ENCODE data around the gene LPP.
A peak's percentile ranks its signal among the peaks of the same experiment; 100 is the strongest.

The LPP gene

DNA sequence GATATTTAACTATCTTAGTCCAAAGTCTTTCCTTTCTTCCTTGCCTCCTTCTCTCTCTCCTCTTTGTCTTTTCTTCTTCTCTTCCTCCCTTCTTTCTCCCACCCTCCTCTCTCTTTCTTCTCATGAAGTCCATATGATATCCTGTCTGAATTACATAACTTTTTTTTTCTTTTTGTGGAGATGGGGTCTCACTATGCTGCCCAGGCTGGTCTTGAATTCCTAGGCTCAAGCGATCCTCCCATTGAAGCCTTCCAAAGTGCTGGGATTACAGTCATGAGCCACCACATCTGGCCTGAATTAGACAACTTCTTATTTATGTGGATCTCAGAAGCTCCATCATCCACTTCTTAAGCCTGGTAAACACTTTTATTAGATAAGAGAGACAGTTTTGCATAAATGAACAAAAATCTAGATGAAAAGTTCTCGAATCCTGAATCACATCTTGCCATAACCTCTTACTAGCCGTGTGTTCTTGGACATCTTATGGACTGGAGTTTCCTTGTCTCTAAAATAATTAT is 206.5 kb downstream of the LPP start:
- DNase-seq (ENCODE audit: low spot score) = no peak

DNA sequence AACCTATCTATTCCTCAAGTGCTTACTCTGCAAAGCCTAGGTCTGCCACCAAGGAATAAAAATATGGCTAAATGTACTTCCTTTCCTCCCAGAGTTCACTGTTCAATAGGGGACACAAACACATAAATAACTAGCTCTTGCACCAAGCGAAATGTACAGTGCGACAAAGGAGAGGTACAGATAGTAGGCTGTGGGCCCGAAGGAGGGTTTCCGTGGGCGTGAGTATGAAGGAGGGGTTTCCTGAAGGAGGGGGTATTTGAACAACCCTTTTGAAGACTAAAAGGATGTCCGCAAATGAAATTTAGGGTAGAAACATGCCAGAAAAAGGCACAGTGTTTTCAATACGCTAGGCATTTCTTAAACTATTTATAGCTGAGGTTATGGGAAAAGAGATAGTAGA is 207.9 kb downstream of the LPP start:
- DNase-seq (ENCODE audit: low spot score) = no peak

DNA sequence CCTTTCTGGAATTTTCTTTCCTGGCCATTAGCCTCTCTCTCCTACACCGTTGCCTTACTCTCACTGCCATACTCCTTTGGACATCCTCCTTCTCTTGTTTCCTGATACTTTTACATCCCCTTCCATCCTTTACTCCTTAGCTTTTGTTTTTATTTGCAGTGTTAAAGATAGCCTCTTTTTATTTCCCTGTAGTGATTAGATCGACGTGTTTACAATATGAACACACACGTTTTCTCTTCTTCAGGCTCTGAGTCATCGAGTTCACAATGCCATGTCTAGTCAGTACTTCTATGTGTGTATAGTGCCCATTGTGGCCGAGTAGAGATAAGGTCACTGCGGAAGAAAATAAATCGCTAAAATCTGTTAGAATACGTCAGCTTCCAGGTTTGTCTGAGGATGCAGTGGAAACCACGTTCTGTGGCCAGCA is 208.5 kb downstream of the LPP start:
- peak; percentile 38 for DNase-seq (ENCODE audit: low spot score)

DNA sequence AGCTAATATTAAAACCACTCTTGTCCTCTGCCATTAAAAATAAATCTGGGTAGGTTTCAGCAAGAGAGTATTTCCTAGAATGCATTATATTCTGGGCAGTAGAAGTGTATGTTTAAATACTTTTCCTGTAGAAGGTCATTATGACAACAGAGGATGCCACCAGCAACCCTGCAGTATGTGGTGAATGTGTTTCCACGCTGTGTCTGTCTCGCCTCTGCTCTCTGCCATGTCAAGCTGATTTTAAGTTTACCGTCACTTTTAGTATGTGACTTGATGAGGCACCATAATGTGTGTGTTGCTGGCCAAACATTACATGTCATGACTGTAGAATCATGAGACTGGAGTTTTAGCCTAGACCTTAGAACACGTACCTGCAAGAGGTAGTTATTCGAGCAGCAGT is 211.2 kb downstream of the LPP start:
- DNase-seq (ENCODE audit: low spot score) = no peak

DNA sequence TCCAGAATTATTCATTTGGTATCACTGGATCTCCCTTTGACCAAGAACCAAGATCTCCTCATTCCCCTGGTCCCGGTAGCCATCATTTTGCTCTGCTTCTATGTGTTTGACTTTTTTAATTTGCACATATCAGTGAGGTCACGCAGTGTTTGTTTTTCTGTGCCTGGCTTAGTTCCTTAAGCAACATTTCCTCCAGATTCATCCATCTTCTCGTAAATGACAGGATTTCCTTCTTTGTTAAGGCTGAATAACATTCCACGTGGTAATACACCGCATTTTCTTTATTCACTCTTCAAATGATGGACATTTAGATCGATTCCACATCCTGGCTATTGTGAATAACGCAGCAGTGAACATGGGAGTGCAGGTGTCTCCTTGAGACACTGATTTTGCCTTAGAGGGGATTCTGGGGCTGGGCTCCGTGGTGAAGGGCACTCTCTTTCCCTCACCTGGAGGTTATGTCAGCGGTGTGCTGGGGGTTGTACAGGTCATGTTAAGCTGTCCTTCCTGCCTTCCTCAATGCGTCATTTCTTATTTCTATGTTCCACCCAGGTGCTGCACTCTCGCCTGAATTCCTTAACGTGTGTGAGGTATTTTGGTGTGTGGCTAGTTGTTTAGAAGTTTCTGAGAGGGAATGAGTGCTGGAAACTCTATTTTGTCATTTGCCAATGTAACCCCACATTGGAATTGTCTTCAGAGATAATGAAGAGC is 212.2 kb downstream of the LPP start:
- no peak for DNase-seq (ENCODE audit: low spot score)

DNA sequence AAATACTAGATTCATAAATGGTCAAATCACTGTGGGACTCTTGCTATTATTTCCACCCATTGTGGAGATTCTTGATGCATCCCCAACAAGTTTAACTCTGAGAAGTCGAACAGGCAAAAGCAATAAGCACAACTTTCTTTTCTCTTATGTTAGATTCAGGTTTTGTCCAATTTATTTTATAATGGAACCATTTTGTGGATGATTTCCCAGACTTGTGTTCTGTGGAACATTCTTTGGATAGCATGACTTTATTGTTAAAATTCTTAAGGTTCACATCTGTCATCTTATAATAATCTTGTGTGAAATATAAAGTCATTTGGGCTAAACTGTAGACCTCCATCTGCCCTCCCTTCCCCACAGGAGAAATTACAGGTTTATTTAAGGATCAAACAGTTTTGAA is 213.7 kb downstream of the LPP start:
- no peak for DNase-seq (ENCODE audit: low spot score)

DNA sequence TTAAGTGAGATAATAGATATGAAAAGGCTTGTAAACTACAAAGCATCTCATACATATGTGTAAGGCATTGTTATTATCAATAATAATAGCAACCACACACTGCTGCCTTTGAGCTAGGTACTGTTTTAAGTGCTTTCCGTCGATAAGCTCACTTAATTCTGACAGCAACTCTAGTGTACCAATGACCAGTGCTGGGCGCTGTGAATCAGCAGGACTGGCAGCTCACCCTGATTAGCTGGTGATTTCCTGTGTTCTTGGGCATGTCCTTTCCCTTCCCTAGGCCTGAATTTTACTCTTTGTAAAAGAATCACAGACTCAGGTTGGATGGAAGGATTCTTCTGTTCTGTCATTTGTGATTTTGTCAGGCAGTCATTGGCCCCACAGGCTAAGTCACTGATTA is 215.6 kb downstream of the LPP start:
- DNase-seq (ENCODE audit: low spot score) = no peak

DNA sequence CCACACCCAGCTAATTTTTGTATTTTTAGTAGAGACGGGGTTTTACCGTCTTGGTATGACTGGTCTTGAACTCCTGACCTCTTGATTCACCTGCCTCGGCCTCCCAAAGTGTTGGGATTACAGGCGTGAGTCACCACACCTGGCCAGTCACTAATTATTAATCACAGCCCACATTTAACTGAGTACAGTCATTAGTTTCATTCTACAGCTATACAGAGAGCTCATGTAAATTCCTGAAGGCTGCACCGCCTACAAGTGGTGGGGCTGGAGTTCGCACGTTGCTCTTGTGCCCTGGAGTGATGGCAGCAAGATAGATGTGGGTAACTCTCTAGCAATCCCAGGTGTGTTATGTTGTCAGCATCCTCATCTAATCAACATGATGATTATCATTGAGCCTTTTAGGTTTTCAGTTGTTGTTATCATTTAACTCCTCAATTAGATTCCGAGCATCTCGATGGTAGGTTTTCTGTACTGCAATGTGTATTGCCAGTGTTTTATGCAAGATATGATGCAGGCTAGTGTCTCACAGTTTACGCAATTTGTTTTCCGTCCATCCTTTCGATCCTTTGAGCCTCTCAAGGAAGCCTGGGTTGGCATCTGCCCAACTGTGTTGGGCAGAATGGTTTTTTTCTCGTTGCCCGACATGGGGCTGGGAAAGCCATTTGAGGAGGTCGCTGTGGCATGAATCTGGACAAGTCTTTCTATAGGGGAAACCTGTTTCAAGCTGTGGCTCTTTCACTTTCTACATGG is 216.3 kb downstream of the LPP start:
- no peak for DNase-seq (ENCODE audit: low spot score)

DNA sequence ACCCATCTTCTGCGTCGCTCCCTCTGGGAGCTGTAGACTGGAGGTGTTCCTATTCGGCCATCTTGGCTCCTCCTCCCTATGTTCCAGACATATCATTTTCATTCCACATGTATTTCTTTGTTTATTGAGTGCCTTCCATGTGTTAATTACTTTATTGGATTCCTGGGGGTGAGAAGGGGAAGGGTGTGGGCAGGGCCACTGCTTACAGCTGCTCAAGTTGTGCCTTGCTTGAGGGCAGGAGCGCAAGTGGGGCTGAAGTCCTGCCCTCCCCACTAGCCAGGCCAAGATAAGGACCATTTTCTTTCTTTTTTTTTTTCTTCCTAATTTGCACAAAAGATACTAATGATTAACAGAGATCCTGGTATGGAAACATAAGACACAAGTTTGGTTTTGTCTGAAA is 224.8 kb downstream of the LPP start:
- DNase-seq (ENCODE audit: low spot score) = no peak

DNA sequence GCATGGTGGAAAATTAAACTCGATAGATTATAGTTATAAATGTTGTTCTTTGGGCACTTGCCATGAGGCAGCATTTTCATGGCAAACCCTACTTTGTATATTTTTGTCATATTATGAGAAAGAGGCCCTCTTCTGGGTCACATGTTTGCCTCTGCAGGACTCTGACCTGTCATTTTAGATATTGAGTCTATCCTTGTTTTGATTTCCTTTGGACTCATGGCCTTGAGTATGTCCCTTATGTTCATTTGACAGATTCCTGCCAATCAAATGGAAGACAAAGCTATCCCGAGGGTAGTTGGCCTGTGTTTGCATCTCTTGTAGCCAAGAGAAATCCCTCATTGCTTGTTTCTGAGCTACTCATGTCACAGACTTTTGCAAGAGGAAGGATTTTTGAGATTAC is 226.3 kb downstream of the LPP start:
- DNase-seq (ENCODE audit: low spot score) = no peak

DNA sequence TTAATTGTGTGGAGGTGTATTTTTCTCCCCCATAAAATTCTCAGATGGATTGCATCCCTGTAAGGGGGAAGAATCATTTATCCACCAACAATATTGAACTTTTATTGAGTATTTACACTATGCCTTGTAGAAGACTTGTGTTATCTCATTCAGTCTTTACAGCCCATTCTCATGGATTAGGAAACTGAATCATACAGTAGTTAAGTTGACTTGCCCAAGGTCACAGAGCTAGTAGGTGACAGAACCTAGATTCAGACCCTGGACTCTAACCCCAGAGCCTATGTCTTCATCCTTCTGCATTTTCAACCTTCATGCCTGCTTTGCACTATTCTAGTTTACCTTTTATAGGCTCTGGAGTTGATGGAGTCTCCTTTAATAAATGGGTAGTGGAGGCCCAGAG is 226.8 kb downstream of the LPP start:
- no peak for DNase-seq (ENCODE audit: low spot score)

DNA sequence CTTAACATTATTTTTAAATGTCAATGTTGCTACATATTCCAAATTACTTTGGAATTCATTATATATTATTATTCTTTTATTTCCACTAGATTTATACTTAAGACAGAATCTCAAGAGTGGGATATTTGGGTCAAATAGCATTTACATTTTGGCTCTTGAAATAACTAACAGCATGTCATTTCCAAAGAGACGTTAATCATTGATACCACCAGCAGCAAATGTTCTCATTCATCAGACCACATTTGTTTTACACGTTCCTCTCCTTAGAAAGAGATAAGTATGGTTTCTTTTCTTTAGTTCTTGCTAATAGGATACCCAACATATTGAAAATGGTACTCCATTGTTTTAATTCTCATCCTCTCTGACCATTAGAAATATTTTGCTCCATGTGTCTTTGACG is 229.8 kb downstream of the LPP start:
- DNase-seq (ENCODE audit: low spot score) = no peak

DNA sequence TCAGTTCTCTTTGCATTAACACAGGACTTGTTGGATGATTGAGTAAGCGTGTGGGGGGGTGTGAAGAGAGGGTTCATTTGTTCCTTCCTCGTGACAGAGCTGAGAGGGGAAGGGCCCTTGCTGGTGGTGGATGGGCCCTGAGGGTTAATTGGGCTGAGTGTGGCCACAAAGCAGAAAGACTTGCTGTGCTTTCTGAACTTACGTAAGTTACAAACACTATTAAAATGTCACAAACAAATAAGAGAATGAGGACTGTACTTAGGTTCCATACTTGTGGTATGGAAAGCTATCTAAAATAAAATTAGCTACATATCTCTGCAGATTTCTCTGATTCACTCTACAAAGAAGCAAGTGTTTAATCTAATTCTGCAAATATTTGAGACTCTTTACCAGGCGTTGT is 231.3 kb downstream of the LPP start:
- DNase-seq (ENCODE audit: low spot score) = no peak

DNA sequence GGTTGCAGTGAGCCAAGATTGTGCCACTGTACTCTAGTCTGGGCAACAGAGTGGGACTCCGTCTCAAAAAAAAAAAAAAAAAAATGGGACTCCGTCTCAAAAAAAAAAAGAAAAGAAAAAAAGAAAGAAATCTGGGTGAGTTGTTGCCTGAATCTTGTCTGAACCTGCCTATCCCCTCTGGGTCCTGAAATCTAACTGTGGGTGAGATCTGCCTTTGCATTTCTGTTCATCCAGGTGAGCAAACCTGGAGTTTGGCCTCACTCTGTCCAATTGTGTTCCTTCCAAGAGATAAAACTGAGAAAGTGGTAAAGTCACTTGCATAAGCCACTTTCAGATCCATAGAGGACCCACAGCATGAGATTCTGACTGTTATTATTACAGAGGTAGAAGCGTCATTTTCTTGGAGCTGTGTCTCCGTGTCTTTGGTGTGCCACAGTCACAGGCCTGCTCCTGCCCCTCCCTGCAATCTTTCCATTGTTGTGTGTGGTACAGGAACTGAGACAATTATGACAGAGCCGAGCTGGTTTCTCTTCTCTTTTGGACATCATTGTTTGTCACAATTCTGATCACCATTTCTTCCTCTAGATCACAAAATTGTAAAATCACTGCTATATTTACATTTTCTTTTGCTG is 235.9 kb downstream of the LPP start:
- DNase-seq (ENCODE audit: low spot score) = no peak

DNA sequence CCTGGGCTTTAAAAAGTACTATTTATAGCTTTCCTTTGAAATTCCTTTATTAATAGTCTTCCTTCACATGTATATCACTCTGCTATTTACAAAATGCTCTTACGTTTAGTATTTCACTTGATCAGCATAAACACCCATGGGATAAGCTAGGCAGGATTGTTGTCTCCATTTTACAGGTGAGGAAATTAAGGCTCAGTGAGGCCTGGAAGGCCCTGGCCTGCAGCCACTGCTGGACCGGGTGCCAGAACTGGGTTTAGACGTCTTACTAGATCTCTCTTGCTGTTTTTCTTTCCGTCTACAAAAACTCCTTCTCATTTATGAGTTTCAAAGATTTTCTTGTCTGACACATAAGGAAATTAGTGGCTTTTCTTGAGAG is 236.4 kb downstream of the LPP start:
- DNase-seq (ENCODE audit: low spot score) = no peak

DNA sequence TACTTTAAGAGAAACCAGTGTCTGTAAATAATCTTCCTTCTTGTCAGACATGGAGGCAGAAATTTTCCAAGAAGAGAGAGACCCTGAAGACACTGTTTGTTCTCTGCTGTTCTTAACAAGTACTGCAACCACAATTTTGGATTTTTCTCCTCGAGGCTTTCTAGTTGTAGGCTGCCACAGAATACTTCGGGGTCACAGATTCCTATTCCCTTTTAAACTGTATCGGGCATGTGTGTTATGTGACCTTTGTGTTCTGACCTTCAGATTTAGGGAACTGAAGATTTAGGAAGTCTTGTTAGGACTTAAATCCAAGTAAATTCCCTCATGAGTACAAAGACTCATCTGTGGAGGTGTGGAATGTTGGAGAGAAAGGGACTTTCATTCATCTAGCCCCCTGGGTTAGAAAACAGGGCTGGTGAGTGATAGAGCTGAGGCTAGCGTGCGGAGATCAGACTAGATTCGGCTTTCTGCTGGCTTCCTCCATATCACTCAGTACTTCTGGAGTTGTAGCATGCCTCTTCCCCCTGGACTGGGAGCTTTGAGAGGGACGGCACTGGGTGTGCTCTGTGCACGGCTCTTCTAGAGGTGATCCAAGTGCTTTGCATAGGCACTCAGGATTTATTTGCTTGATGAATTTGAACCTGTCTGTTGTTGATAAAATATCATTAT is 237.0 kb downstream of the LPP start:
- DNase-seq (ENCODE audit: low spot score) = no peak

DNA sequence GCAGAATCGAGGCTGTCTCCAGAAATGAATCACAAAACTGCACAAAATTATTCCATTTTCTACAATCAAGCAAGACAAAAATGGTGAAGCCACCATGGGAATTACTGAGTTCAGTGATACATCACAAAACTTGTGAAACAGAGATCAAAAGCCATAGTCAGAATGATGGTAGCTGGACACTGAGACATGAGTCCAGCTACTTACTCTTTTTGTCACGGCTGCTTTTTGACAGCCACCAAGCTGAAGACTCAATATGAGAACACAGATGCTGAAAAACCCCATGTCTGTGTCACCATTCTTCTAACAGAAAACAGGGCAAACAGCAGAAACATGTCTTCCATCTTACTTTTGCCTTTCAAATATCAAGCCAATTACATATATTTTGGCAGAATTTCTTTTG is 237.6 kb downstream of the LPP start:
- no peak for DNase-seq (ENCODE audit: low spot score)

DNA sequence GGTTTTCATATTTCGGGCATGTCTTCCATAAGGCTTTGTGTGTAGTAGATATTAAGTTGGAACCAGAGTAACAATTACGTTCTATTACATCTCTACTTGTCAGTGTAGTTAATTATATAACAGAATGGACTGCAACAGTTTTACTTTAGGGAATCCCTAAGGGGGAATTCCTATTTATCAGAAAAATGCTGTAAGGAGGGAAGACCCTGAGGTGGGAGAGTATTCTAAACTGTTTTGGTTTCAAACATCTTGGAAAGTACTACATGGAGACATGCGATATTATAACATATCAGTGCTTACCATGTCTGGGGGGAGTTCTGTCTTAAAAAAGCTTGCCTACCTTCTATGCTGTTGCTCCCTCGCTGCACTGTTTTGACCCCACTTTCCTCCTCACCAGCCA is 238.1 kb downstream of the LPP start:
- DNase-seq (ENCODE audit: low spot score) = no peak

DNA sequence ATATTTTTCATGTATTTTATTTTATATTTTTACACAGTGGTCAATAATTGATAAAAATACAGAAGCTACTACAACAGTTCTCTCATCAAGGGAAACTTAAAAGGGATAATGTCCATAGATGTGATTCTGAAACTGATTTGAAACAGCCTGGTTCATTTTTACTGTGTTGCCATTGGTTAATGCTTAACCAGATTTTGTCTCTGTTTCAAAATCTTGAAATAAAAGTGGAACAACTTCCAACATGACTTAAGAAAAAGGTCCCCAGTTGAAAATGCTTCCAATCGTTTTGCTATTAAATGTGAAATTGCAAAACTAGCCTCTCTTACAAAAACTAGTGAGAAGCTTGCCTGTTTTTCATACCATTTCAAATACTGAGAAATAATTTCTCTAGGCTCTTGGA is 240.7 kb downstream of the LPP start:
- no peak for DNase-seq (ENCODE audit: low spot score)

DNA sequence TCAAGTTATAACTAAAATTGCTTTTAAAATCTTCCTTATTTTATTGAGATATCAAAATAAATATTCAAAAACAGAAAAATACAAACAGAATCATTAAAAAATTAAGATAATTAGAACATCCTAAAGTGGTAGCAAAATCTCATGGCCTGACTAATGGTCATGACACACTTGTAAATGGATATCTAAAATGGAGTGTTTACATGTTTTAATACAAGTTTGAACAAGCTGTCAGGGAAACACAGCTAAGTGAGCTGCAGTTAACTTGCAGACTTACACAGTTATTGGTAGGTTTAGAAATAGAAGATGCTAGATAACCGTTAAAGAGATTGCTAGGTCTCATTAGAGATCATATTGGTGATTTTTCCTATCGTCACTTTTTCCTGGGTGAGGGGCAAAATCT is 242.3 kb downstream of the LPP start:
- DNase-seq (ENCODE audit: low spot score) = no peak

DNA sequence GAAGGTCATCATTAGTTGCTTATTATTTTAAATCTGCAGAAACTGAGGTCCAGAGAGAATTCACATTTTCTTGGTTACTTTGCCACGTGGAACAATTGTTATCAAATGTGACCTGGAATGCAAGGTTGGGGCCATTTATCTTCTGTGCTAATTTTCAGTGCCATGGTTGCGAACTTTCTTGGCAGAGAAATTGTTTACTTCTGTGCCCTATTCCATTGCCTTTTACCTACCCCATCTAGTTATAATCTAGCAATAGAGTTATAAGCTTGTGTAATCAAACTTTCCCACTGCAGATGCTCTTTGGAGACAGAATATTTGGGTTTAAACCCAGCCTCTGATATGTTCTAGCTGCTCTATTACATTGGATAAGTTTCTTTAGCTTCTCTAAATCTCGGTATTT is 242.9 kb downstream of the LPP start:
- no peak for DNase-seq (ENCODE audit: low spot score)

DNA sequence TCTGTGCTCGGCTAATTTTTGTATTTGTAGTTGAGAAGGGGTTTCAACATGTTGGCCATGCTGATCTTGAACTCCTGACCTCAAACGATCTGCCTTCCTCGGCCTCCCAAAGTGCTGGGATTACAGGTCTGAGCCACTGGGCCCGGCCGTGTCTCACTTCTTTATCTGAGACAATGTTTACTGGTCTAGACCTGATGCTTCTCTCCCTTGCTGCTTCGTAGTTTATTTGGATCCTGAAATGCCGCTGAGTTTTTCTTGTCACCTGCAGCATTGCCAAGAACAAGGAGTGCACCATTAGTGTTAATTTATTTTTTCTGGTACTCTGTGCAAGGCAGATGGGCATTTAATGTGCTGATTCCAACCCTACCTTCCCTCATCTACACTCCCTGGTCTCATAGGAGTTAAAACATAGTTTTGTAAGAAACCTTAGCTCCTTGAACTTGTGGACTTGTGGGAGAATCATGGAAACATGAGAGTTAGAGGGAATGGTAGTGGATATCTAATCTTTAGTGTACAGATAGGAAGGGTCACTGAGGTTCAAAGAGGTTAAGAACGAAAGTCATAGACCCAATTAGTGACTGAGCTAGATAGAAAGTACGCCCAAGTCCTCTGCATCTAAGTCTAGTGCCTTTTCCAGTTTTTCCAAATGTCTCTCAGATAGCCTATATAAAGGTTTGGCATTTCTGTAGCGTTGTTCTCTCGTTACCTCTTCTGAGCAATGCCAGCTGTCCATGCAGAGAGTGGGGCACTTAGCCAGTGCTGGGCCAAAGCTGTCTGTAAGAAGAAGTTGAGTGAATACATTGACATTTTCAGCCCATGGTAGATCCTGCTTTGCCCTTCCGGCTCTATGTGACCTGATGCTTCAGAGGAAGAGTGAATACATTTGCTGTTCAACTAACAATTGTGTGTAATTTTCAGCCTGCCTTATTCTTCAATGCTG is 244.1 kb downstream of the LPP start:
- DNase-seq (ENCODE audit: low spot score) = no peak

All from hepatic stellate cell (primary cell).